ENCODE measurements around the gene MID1.

GRCh38 chrX:10537308-10537707, 83.1 kb downstream of the MID1 start:
- TF ChIP-seq, protein P1, sequence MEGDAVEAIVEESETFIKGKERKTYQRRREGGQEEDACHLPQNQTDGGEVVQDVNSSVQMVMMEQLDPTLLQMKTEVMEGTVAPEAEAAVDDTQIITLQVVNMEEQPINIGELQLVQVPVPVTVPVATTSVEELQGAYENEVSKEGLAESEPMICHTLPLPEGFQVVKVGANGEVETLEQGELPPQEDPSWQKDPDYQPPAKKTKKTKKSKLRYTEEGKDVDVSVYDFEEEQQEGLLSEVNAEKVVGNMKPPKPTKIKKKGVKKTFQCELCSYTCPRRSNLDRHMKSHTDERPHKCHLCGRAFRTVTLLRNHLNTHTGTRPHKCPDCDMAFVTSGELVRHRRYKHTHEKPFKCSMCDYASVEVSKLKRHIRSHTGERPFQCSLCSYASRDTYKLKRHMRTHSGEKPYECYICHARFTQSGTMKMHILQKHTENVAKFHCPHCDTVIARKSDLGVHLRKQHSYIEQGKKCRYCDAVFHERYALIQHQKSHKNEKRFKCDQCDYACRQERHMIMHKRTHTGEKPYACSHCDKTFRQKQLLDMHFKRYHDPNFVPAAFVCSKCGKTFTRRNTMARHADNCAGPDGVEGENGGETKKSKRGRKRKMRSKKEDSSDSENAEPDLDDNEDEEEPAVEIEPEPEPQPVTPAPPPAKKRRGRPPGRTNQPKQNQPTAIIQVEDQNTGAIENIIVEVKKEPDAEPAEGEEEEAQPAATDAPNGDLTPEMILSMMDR (IDR thresholded peaks at IDR 0.05), result no peak
- TF ChIP-seq POLR2A (IDR thresholded peaks at IDR 0.05; ENCODE audit: low read length) (no peak), HMGXB4 (CRISPR knock-in tag; IDR thresholded peaks at IDR 0.05; ENCODE audit: borderline replicate concordance) (no peak), MYC (IDR thresholded peaks at IDR 0.05; ENCODE audit: borderline replicate concordance, low read length) (no peak), EP300 (IDR thresholded peaks at IDR 0.05) (no peak)
- TF ChIP-seq, protein P2, sequence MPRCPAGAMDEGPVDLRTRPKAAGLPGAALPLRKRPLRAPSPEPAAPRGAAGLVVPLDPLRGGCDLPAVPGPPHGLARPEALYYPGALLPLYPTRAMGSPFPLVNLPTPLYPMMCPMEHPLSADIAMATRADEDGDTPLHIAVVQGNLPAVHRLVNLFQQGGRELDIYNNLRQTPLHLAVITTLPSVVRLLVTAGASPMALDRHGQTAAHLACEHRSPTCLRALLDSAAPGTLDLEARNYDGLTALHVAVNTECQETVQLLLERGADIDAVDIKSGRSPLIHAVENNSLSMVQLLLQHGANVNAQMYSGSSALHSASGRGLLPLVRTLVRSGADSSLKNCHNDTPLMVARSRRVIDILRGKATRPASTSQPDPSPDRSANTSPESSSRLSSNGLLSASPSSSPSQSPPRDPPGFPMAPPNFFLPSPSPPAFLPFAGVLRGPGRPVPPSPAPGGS (IDR thresholded peaks at IDR 0.05), result no peak
